ENCODE results near the gene DNAAF2. TPM values are rescaled to one million over a fixed set of nuclear protein-coding genes. Genes with fewer than 3 reads are reported as not detected.
A peak's percentile ranks its signal among the peaks of the same experiment; 100 is the strongest.

Gene DNAAF2
- total and polyA plus RNA-seq, 2 of the 8 experiments (the other 6 are each of a cell fraction or from before 2014, with no cell fraction given): 12.2 to 30.0 TPM

DNA sequence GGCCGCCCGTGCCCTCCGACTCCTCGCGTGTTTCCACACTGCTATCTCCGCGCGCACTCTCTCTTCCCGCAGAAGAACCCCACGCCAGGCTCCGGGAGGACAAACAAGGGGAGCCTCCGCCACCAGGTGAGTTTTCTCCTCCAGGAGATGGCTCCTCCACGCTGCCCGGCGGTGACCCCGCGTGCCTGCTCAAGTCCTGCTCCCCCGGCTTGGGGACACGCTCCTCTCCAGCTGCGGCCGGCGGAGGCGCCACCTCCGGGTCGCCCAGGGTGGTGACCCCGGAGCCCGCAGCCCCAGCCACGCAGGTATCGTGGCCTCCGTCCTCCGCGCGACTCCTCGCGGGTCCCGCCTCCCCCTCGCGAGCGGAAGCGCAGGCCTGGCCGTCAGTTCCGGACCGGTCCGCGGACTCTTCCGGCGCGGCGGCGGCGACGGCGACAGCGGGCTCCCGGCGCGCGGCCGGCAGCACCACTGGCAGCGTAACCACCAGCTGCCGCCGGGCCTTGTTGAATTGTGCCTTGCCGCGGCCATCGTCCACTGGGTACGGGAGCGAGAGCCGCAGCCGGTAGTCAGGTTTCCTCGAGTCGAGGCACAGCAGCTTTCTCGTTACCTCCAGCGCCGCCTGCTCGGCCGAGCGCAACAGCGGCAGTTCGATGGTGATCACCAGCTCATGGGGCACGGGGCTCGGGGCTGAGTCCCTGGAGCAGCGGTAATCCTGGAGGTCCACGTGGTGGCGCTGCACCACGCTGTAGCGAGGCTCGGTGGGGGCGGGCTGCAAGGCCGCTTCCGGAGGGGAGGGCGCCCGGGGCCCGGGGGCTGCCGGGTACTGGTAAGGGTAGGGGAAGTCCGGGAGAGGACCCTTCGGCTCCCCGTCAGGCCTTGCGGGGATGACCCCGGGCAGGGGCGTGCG lies 1.2 kb downstream of the DNAAF2 start (continued):
- no peak for TF ChIP-seq SP2 (IDR thresholded peaks at IDR 0.05; ENCODE audit: low read length)
- peak; percentile 2 for TF ChIP-seq CREB1 (IDR thresholded peaks at IDR 0.05)
- TF ChIP-seq, protein P1, sequence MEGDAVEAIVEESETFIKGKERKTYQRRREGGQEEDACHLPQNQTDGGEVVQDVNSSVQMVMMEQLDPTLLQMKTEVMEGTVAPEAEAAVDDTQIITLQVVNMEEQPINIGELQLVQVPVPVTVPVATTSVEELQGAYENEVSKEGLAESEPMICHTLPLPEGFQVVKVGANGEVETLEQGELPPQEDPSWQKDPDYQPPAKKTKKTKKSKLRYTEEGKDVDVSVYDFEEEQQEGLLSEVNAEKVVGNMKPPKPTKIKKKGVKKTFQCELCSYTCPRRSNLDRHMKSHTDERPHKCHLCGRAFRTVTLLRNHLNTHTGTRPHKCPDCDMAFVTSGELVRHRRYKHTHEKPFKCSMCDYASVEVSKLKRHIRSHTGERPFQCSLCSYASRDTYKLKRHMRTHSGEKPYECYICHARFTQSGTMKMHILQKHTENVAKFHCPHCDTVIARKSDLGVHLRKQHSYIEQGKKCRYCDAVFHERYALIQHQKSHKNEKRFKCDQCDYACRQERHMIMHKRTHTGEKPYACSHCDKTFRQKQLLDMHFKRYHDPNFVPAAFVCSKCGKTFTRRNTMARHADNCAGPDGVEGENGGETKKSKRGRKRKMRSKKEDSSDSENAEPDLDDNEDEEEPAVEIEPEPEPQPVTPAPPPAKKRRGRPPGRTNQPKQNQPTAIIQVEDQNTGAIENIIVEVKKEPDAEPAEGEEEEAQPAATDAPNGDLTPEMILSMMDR (IDR thresholded peaks at IDR 0.05; ENCODE audit: control extremely low read depth in 1 of 3, insufficient read depth in 1 of 3, low read depth in 1 of 3, low read length in 3 of 3): peak; percentile 84 to 86 (median 85)
- TF ChIP-seq EP300 (IDR thresholded peaks at IDR 0.05; ENCODE audit: borderline replicate concordance in 1 of 2, low read depth in 2 of 2, low read length in 2 of 2): 0 out of 3 replicates have a peak, but pooled peaks of 1 of the 2 experiments have one; percentile 9
- peak; percentile 27 for TF ChIP-seq NANOG (IDR thresholded peaks at IDR 0.05; ENCODE audit: insufficient read depth, low read depth, low read length, poor library complexity, severe bottlenecking)

Data from H1 (cell line).